H9 (cell line): ENCODE measurements around the gene SMAD7. TPM values are rescaled to one million over a fixed set of nuclear protein-coding genes. Genes with fewer than 3 reads are reported as not detected.

Source experiments
- DNase-seq: peaks from one replicate; pipeline ENCODE4 v3.0.0-alpha.2; 2017
- H2AFZ ChIP-seq: one replicate; pipeline ENCODE4 v1.6.1; 2013; ENCODE audit warnings: mild to moderate bottlenecking, low read length, control low read depth, moderate library complexity
- H2AK5ac ChIP-seq: 2 replicates; pipeline ENCODE4 v1.6.1; 2013; ENCODE audit warnings: low read length, control low read depth, mixed read lengths; ENCODE audit not compliant: insufficient read length
- H2BK120ac ChIP-seq: one replicate; pipeline ENCODE4 v1.6.1; 2013; ENCODE audit warnings: low read depth, mild to moderate bottlenecking, low read length, control low read depth, inconsistent platforms; ENCODE audit not compliant: poor library complexity, severe bottlenecking
- H2BK12ac ChIP-seq: 2 replicates; pipeline ENCODE4 v1.6.1; 2013; ENCODE audit warnings: low read length, control low read depth, mixed read lengths, low read depth; ENCODE audit not compliant: insufficient read length
- H2BK15ac ChIP-seq: 2 replicates; pipeline ENCODE4 v1.6.1; 2013; ENCODE audit warnings: low read depth, low read length, control low read depth
- H2BK20ac ChIP-seq: one replicate; pipeline ENCODE4 v1.6.1; 2013; ENCODE audit warnings: low read depth, mild to moderate bottlenecking, low read length, control low read depth, inconsistent platforms; ENCODE audit not compliant: poor library complexity, severe bottlenecking
- H2BK5ac ChIP-seq: 2 replicates; pipeline ENCODE4 v1.6.1; 2013; ENCODE audit warnings: low read length, control low read depth, mixed read lengths; ENCODE audit not compliant: insufficient read length
- H3K14ac ChIP-seq: 2 replicates; pipeline ENCODE4 v1.6.1; 2013; ENCODE audit warnings: low read length, control low read depth; ENCODE audit not compliant: insufficient read depth
- H3K18ac ChIP-seq: 2 replicates; pipeline ENCODE4 v1.6.1; 2013; ENCODE audit warnings: low read depth, mild to moderate bottlenecking, mixed read lengths, low read length, control low read depth; ENCODE audit not compliant: insufficient read length
- H3K23ac ChIP-seq: 2 replicates; pipeline ENCODE4 v1.6.1; 2013; ENCODE audit warnings: low read length, control low read depth, mixed read lengths, low read depth; ENCODE audit not compliant: insufficient read length
- H3K23me2 ChIP-seq: 2 replicates; pipeline ENCODE4 v1.6.1; 2013; ENCODE audit warnings: low read depth, mild to moderate bottlenecking, mixed read lengths, low read length, control low read depth; ENCODE audit not compliant: insufficient read length, poor library complexity, severe bottlenecking
- H3K27ac ChIP-seq: 2 replicates; pipeline ENCODE4 v1.5.1; 2013; ENCODE audit warnings: low read length, control low read depth, mixed read lengths, low read depth; ENCODE audit not compliant: insufficient read length
- H3K27me3 ChIP-seq: 2 replicates; pipeline ENCODE4 v1.6.1; 2013; ENCODE audit warnings: low read length, control low read depth, inconsistent platforms; ENCODE audit not compliant: insufficient read depth
- H3K4ac ChIP-seq: 2 replicates; pipeline ENCODE4 v1.6.1; 2013; ENCODE audit warnings: low read depth, mild to moderate bottlenecking, control low read depth, inconsistent platforms, low read length, moderate library complexity
- H3K4me1 ChIP-seq: 2 replicates; pipeline ENCODE4 v1.6.1; 2013; ENCODE audit warnings: low read length, control low read depth, inconsistent platforms; ENCODE audit not compliant: insufficient read depth
- H3K4me2 ChIP-seq: 2 replicates; pipeline ENCODE4 v1.6.1; 2013; ENCODE audit warnings: low read length, control low read depth, mixed read lengths; ENCODE audit not compliant: insufficient read length, insufficient read depth
- H3K56ac ChIP-seq: 2 replicates; pipeline ENCODE4 v1.6.1; 2013; ENCODE audit warnings: low read depth, mild to moderate bottlenecking, mixed read lengths, low read length, control low read depth; ENCODE audit not compliant: insufficient read length
- H3K79me1 ChIP-seq: 2 replicates; pipeline ENCODE4 v1.6.1; 2013; ENCODE audit warnings: low read depth, mild to moderate bottlenecking, moderate library complexity, low read length, control low read depth, inconsistent platforms; ENCODE audit not compliant: insufficient read depth, poor library complexity, severe bottlenecking
- H3K79me2 ChIP-seq: 2 replicates; pipeline ENCODE4 v1.6.1; 2013; ENCODE audit warnings: low read length, control low read depth, inconsistent platforms; ENCODE audit not compliant: insufficient read depth
- H3K9ac ChIP-seq: 2 replicates; pipeline ENCODE4 v1.6.1; 2013; ENCODE audit warnings: low read length, control low read depth, mixed read lengths; ENCODE audit not compliant: insufficient read length; ENCODE audit errors: extremely low read depth
- H3K9me3 ChIP-seq: one replicate; pipeline ENCODE4 v1.6.1; 2013; ENCODE audit warnings: low read depth, low read length, inconsistent platforms; ENCODE audit not compliant: control insufficient read depth
- H3T11ph ChIP-seq: one replicate; pipeline ENCODE4 v1.6.1; 2013; ENCODE audit warnings: mild to moderate bottlenecking, low read length, control low read depth, inconsistent platforms
- H4K20me1 ChIP-seq: one replicate; pipeline ENCODE4 v1.6.1; 2013; ENCODE audit not compliant: control insufficient read depth, insufficient read length, insufficient read depth
- H4K5ac ChIP-seq: 2 replicates; pipeline ENCODE4 v1.6.1; 2013; ENCODE audit warnings: low read depth, mild to moderate bottlenecking, mixed read lengths, low read length, control low read depth; ENCODE audit not compliant: insufficient read length
- H4K8ac ChIP-seq: replicated peaks from 2 replicates; pipeline ENCODE4 v1.6.1; 2013; ENCODE audit warnings: low read length, control low read depth, mixed read lengths, low read depth; ENCODE audit not compliant: insufficient read length
- H4K91ac ChIP-seq: 2 replicates; pipeline ENCODE4 v1.6.1; 2013; ENCODE audit warnings: low read depth, mild to moderate bottlenecking, moderate library complexity, mixed read lengths, low read length, control low read depth; ENCODE audit not compliant: insufficient read length
- H3K27ac Mint-ChIP-seq, 3 experiments: 2 replicates in 2 of 3; 3 replicates in 1 of 3; pipeline ENCODE4 v1.8.0; 2020 to 2021; ENCODE audit warnings: mixed read lengths in 3 of 3, mild to moderate bottlenecking in 1 of 3, moderate library complexity in 1 of 3
- H3K27me3 Mint-ChIP-seq: 2 replicates; pipeline ENCODE4 v1.8.0; 2021; ENCODE audit warnings: low read depth, mild to moderate bottlenecking, moderate library complexity, mixed read lengths
- H3K36me3 Mint-ChIP-seq, 3 experiments: 2 replicates in 2 of 3; 3 replicates in 1 of 3; pipeline ENCODE4 v1.8.0; 2020 to 2021; ENCODE audit warnings: low read depth in 3 of 3, mixed read lengths in 3 of 3; ENCODE audit not compliant: insufficient read depth in 1 of 3
- H3K4me1 Mint-ChIP-seq, 2 experiments: 2 replicates each; pipeline ENCODE4 v1.8.0; 2020; ENCODE audit warnings: mixed read lengths in 2 of 2
- H3K4me3 Mint-ChIP-seq, 2 experiments: 2 replicates in 1 of 2; 3 replicates in 1 of 2; pipeline ENCODE4 v1.8.0; 2020 to 2021; ENCODE audit warnings: mild to moderate bottlenecking in 2 of 2, mixed read lengths in 2 of 2, moderate library complexity in 1 of 2
- H3K9me3 Mint-ChIP-seq, 2 experiments: 2 replicates in 1 of 2; 3 replicates in 1 of 2; pipeline ENCODE4 v1.8.0; 2020; ENCODE audit warnings: mild to moderate bottlenecking in 2 of 2, mixed read lengths in 2 of 2, moderate library complexity in 1 of 2
- WGBS: extraction: QIAGEN DNeasy Blood & Tissue Kit; methylation state at CpG from one replicate; pipeline ENCODE4 v1.1.7; 2013; ENCODE audit warnings: missing lambda C conversion rate, low lambda C conversion rate, mixed read lengths; ENCODE audit not compliant: insufficient read length; ENCODE audit errors: extremely low coverage; 5-methylcytosine and 5-hydroxymethylcytosine counted together
- total RNA-seq: library from RNA; stranded (reverse); gene quantifications from 2 replicates; pipeline ENCODE4 v1.2.1, GENCODE V29; 2021
- TF ChIP-seq, protein P1 (sequence below): fragments of 200-600 bp; sonication (generic); conservative IDR thresholded peaks from 3 replicates; pipeline ENCODE4 v1.8.0; 2021; ENCODE audit warnings: antibody characterized with exemption, mild to moderate bottlenecking

Gene SMAD7
- total RNA-seq, 1 experiment from 2014 or later, result 27.7 TPM

- H3K4me2 ChIP-seq, result no peak overlapping the region
- H3K18ac ChIP-seq, result no peak overlapping the region
- H3K4me3 Mint-ChIP-seq, result no peak overlapping the region
- H3K56ac ChIP-seq, result no peak overlapping the region
- no peak overlapping the region; the same call in 1 of the 2 replicates for H3K14ac ChIP-seq
- H4K20me1 ChIP-seq, result no peaks in the 10 kb centered on the region
- H3K9me3 Mint-ChIP-seq, result no peaks in the 10 kb centered on the region; a peak in 1 of 5 replicates
- no peaks in the 10 kb centered on the region for H3K36me3 Mint-ChIP-seq
- H3T11ph ChIP-seq, result no peak overlapping the region
- H3K4ac ChIP-seq, result no peak overlapping the region; the same call in 1 of the 2 replicates
- no peak overlapping the region for H3K27ac Mint-ChIP-seq
- no peak overlapping the region for H2AK5ac ChIP-seq
- no peaks in the 10 kb centered on the region for H3K23me2 ChIP-seq
- DNase-seq, result no peak
- H2BK5ac ChIP-seq, result no peak overlapping the region
- no peaks in the 10 kb centered on the region for H3K79me1 ChIP-seq
- H3K9ac ChIP-seq, result no peak overlapping the region
- no CpG with 5 or more reads among the region's 20 CpGs for WGBS
- H3K9me3 ChIP-seq, result no peaks in the 10 kb centered on the region
- H4K91ac ChIP-seq, result no peak overlapping the region
- H2AFZ ChIP-seq, result no peak overlapping the region
- no peaks in the 10 kb centered on the region for H3K27me3 ChIP-seq
- no peak overlapping the region for H3K27ac ChIP-seq
- H2BK20ac ChIP-seq, result no peak overlapping the region
- H4K8ac ChIP-seq, result no peak overlapping the region
- no peak overlapping the region for H4K5ac ChIP-seq
- no peak overlapping the region for H2BK120ac ChIP-seq
- H3K23ac ChIP-seq, result no peak overlapping the region
- H3K27me3 Mint-ChIP-seq, result peaks cover 14% of the 10 kb centered on the region
- H3K79me2 ChIP-seq, result no peaks in the 10 kb centered on the region
- peaks cover 2% of the 10 kb centered on the region; the same call in 1 of the 2 replicates for H3K4me1 ChIP-seq
- H2BK15ac ChIP-seq, result no peak overlapping the region
- H3K4me1 Mint-ChIP-seq, result peaks cover 26 to 42% of the 10 kb centered on the region in 2 experiments
- TF ChIP-seq, protein P1, sequence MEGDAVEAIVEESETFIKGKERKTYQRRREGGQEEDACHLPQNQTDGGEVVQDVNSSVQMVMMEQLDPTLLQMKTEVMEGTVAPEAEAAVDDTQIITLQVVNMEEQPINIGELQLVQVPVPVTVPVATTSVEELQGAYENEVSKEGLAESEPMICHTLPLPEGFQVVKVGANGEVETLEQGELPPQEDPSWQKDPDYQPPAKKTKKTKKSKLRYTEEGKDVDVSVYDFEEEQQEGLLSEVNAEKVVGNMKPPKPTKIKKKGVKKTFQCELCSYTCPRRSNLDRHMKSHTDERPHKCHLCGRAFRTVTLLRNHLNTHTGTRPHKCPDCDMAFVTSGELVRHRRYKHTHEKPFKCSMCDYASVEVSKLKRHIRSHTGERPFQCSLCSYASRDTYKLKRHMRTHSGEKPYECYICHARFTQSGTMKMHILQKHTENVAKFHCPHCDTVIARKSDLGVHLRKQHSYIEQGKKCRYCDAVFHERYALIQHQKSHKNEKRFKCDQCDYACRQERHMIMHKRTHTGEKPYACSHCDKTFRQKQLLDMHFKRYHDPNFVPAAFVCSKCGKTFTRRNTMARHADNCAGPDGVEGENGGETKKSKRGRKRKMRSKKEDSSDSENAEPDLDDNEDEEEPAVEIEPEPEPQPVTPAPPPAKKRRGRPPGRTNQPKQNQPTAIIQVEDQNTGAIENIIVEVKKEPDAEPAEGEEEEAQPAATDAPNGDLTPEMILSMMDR, result no peak
- H2BK12ac ChIP-seq, result no peak overlapping the region
Measured at GRCh38 chr18:48994926-48995835, 44.4 kb upstream of the SMAD7 start.
